Measurements from ENCODE around the gene FAM20B. TPM values are rescaled to one million over a fixed set of nuclear protein-coding genes. Genes with fewer than 3 reads are reported as not detected.

FAM20B gene
- total and polyA plus RNA-seq, 2 of the 13 experiments (the other 11 are each of a cell fraction or from before 2014, with no cell fraction given): 13.8 to 26.9 TPM

DNA sequence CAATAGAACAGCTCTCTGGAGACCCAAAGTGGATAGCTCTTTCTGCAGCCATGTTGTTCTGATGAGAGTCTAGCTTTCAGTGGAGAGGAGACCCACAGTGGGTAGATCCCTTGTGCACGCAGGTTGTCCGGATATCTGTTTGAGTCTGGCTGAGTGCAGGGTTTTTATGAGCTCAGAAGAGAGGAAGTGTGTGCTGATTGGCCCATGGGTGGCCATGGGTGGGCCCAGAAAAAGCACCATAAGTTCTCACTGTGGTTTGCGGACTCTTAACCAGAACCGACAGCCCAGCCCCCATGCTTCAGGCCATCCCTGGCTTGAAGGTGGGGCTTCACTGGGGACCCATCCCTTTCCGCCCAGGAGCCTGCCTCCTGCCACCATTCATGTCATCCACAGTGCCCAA is 17.0 kb downstream of the FAM20B start:
- DNase-seq (ENCODE audit: low spot score) (no peak), ATAC-seq (no peak), FAIRE-seq (no peak)
- H3K27ac ChIP-seq (ENCODE audit: extremely low read length, insufficient read depth, low read length): no peak overlapping the region
- H3K4me2 ChIP-seq (ENCODE audit: low read depth, low read length): no peak overlapping the region
- TF ChIP-seq HHEX (CRISPR knock-in tag; IDR thresholded peaks at IDR 0.05): no peak
- no peak for TF ChIP-seq MATR3 (CRISPR knock-in tag; IDR thresholded peaks at IDR 0.05)
- TF ChIP-seq ZNF749 (CRISPR knock-in tag; IDR thresholded peaks at IDR 0.05; ENCODE audit: borderline replicate concordance): no peak
- TF ChIP-seq ZNF615 (CRISPR knock-in tag; IDR thresholded peaks at IDR 0.05; ENCODE audit: borderline replicate concordance): no peak
- TF ChIP-seq ZNF501 (CRISPR knock-in tag; IDR thresholded peaks at IDR 0.05): no peak
- no peak for TF ChIP-seq TEAD2 (CRISPR knock-in tag; IDR thresholded peaks at IDR 0.05)
- intact Hi-C loops (cut with micrococcal nuclease; ENCODE audit: unreplicated experiment): no loop called here
- H3K79me2 ChIP-seq (ENCODE audit: insufficient read depth, low read length): peaks cover 26% of the 10 kb centered on the region
- no peak overlapping the region for H3K4me3 ChIP-seq (replicated peaks in 1 of 3; ENCODE audit: insufficient read depth in 1 of 3, low read depth in 2 of 3, low read length in 3 of 3)
- no peaks in the 10 kb centered on the region for H3K27me3 ChIP-seq (ENCODE audit: control insufficient read depth in 1 of 2, insufficient read depth in 2 of 2, low read length in 2 of 2)
- no peak overlapping the region for H2AFZ ChIP-seq (ENCODE audit: low read length)
- H3K9me3 ChIP-seq (ENCODE audit: low read length): no peaks in the 10 kb centered on the region
- in situ Hi-C loops (cut with HindIII; ENCODE audit: extremely low pct_ligation_motif_present, low pct_unique_long_range_greater_than_20kb): no loop called here
- no peak overlapping the region for H3K9ac ChIP-seq (ENCODE audit: insufficient read depth, low read depth, low read length)
- H3K4me1 ChIP-seq (ENCODE audit: insufficient read depth, low read length): peaks cover 60% of the 10 kb centered on the region
- WGBS (ENCODE audit: low lambda C conversion rate): 93% methylated on average over 5 of the region's 5 CpGs
- H3K36me3 ChIP-seq (replicated peaks in 1 of 2; ENCODE audit: control insufficient read depth in 1 of 2, insufficient read depth in 2 of 2, low read length in 2 of 2): no peaks in the 10 kb centered on the region; a peak in 2 of 5 replicates
- no TSS peak for BruUV-seq (replicated peaks)
- ChIA-PET POLR2A (interaction anchor here (1.2 kb wide), 2 partner anchors 15 to 25 kb away, joined by 3 read pairs; no protein-coding TSS in a partner anchor), CTCF (ENCODE audit: low intra/inter-chr PET ratio, low total read pairs) (no interaction called here)
- H4K20me1 ChIP-seq (ENCODE audit: insufficient read depth, low read length): no peaks in the 10 kb centered on the region

DNA sequence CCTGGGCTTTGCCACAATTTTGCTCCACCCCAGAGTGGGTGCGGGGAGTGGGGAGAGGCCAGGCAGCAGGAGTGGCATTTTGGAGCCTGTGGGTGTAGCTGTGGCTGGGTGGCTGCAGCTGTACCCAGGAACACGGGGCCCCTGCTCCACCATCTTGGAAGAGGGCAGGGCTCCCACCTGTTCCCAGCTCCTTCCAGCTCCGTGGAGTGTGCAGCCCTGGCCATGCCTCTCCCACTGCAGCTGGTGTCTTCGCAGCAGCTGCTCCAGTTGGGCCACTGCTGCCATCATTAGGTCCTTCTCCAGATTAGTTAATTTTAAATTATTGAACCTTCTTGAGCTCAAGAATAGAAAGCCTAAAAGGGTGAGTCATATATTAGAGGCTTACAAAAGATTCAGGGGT is 17.6 kb downstream of the FAM20B start:
- in situ Hi-C loops (cut with HindIII; ENCODE audit: extremely low pct_ligation_motif_present, low pct_unique_long_range_greater_than_20kb) (no loop called here), intact Hi-C loops (cut with micrococcal nuclease; ENCODE audit: unreplicated experiment) (no loop called here)
- H3K79me2 ChIP-seq (ENCODE audit: insufficient read depth, low read length): peaks cover 22% of the 10 kb centered on the region
- no peak for DNase-seq (ENCODE audit: low spot score)
- H3K9ac ChIP-seq (ENCODE audit: insufficient read depth, low read depth, low read length): no peak overlapping the region
- ChIA-PET CTCF (ENCODE audit: low intra/inter-chr PET ratio, low total read pairs) (no interaction called here), POLR2A (interaction anchor here (1.2 kb wide), 2 partner anchors 16 to 26 kb away, joined by 3 read pairs; no protein-coding TSS in a partner anchor)
- TF ChIP-seq ZNF207 (IDR thresholded peaks at IDR 0.05; ENCODE audit: borderline replicate concordance): no peak
- peak; percentile 18; the same call in 1 of the 2 replicates for TF ChIP-seq ZNF687 (CRISPR knock-in tag; IDR thresholded peaks at IDR 0.05)
- peaks cover 60% of the 10 kb centered on the region for H3K4me1 ChIP-seq (ENCODE audit: insufficient read depth, low read length)
- H3K4me2 ChIP-seq (ENCODE audit: low read depth, low read length): no peak overlapping the region
- no peak overlapping the region for H3K27ac ChIP-seq (ENCODE audit: extremely low read length, insufficient read depth, low read length)
- BruUV-seq (replicated peaks): no TSS peak
- peaks cover 0 to 2% of the 10 kb centered on the region in 2 experiments; a peak in 2 of 5 replicates for H3K36me3 ChIP-seq (replicated peaks in 1 of 2; ENCODE audit: control insufficient read depth in 1 of 2, insufficient read depth in 2 of 2, low read length in 2 of 2)
- H3K27me3 ChIP-seq (ENCODE audit: control insufficient read depth in 1 of 2, insufficient read depth in 2 of 2, low read length in 2 of 2): no peaks in the 10 kb centered on the region
- FAIRE-seq: no peak
- WGBS (ENCODE audit: low lambda C conversion rate): 87% methylated on average over 2 of the region's 4 CpGs
- H2AFZ ChIP-seq (ENCODE audit: low read length): no peak overlapping the region
- no peaks in the 10 kb centered on the region for H4K20me1 ChIP-seq (ENCODE audit: insufficient read depth, low read length)
- ATAC-seq: no peak
- no peaks in the 10 kb centered on the region for H3K9me3 ChIP-seq (ENCODE audit: low read length)
- no peak overlapping the region for H3K4me3 ChIP-seq (replicated peaks in 1 of 3; ENCODE audit: insufficient read depth in 1 of 3, low read depth in 2 of 3, low read length in 3 of 3)
